A673 (cell line): Measurements from ENCODE around the gene HOXB3. TPM values are rescaled to one million over a fixed set of nuclear protein-coding genes. Genes with fewer than 3 reads are reported as not detected.
A peak's percentile ranks its signal among the peaks of the same experiment; 100 is the strongest.

ENCODE experiments used
- BruUV-seq: library from RNA; stranded (reverse); fragments of 400-500 nt; replicated peaks from 2 replicates; lab custom pipeline; 2021; lab: Mats Ljungman, UMichigan
- CTCF ChIA-PET: fragments of 300-600 bp; sonication (Branson Sonifier 250); formaldehyde crosslinking; loops from one replicate; lab custom pipeline; 2022; ENCODE audit warnings: antibody characterized with exemption; lab: Charles Lee
- POLR2A ChIA-PET: fragments of 300-600 bp; sonication (Branson Sonifier 250); formaldehyde crosslinking; loops from one replicate; lab custom pipeline; 2022; ENCODE audit warnings: antibody characterized with exemption; ENCODE audit not compliant: low non-redundant PET; lab: Charles Lee
- DNase-seq: peaks from one replicate; pipeline ENCODE4 v3.0.0-alpha.2; 2015; ENCODE audit warnings: low spot score
- H3K27ac ChIP-seq: fragments of 200-600 bp; sonication (generic); 2 replicates; pipeline ENCODE4 v1.5.1; 2016; ENCODE audit warnings: mixed run types, low read depth, mild to moderate bottlenecking, mixed read lengths, antibody characterized with exemption, low read length; ENCODE audit not compliant: poor library complexity, severe bottlenecking
- H3K27me3 ChIP-seq: fragments of 200-600 bp; sonication (generic); replicated peaks from 2 replicates; pipeline ENCODE4 v1.6.1; 2017; ENCODE audit warnings: mixed run types, low read depth, mild to moderate bottlenecking, mixed read lengths, antibody characterized with exemption, low read length; ENCODE audit not compliant: insufficient read depth, poor library complexity
- H3K36me3 ChIP-seq: fragments of 200-600 bp; sonication (generic); 2 replicates; pipeline ENCODE4 v1.6.1; 2016; ENCODE audit warnings: mixed run types, mild to moderate bottlenecking, mixed read lengths, antibody characterized with exemption, low read length; ENCODE audit not compliant: insufficient read depth, poor library complexity, severe bottlenecking
- H3K4me1 ChIP-seq: fragments of 200-600 bp; sonication (generic); 2 replicates; pipeline ENCODE4 v1.6.1; 2017; ENCODE audit warnings: mixed run types, mild to moderate bottlenecking, mixed read lengths, antibody characterized with exemption, low read length; ENCODE audit not compliant: insufficient read depth, poor library complexity, severe bottlenecking
- H3K4me3 ChIP-seq: fragments of 200-600 bp; sonication (generic); 2 replicates; pipeline ENCODE4 v1.5.1; 2016; ENCODE audit warnings: low read depth, mixed run types, mild to moderate bottlenecking, mixed read lengths, low read length; ENCODE audit not compliant: poor library complexity, severe bottlenecking
- H3K9me3 ChIP-seq: fragments of 200-600 bp; sonication (generic); 2 replicates; pipeline ENCODE4 v1.6.1; 2016; ENCODE audit warnings: mixed run types, low read depth, mild to moderate bottlenecking, mixed read lengths, antibody characterized with exemption, low read length; ENCODE audit not compliant: poor library complexity, severe bottlenecking
- EZH2 ChIP-seq: fragments of 200-600 bp; sonication (generic); IDR thresholded peaks from 2 replicates; pipeline ENCODE4 v1.6.1; 2017; ENCODE audit warnings: borderline replicate concordance, low read depth, mild to moderate bottlenecking, mixed read lengths, antibody characterized with exemption, low read length; ENCODE audit not compliant: poor library complexity, severe bottlenecking
- intact Hi-C: fragments of 100-400 bp; cut with micrococcal nuclease; formaldehyde crosslinking; loops from one replicate; pipeline ENCODE4 v1.10.0; 2022; ENCODE audit not compliant: unreplicated experiment
- total RNA-seq: library from RNA; stranded (reverse); gene quantifications from 2 replicates; pipeline ENCODE4 v1.2.3, GENCODE V29; 2021
- TF ChIP-seq, protein P1 (sequence below): fragments of 300-800, 200-600 bp; sonication (generic); conservative IDR thresholded peaks from 2 replicates; pipeline ENCODE4 v1.5.1; 2017; ENCODE audit warnings: low read depth, mild to moderate bottlenecking, antibody characterized with exemption, low read length, moderate library complexity, mixed read lengths

Gene HOXB3
- total RNA-seq, 1 experiment from 2014 or later = 40.7 TPM

DNA sequence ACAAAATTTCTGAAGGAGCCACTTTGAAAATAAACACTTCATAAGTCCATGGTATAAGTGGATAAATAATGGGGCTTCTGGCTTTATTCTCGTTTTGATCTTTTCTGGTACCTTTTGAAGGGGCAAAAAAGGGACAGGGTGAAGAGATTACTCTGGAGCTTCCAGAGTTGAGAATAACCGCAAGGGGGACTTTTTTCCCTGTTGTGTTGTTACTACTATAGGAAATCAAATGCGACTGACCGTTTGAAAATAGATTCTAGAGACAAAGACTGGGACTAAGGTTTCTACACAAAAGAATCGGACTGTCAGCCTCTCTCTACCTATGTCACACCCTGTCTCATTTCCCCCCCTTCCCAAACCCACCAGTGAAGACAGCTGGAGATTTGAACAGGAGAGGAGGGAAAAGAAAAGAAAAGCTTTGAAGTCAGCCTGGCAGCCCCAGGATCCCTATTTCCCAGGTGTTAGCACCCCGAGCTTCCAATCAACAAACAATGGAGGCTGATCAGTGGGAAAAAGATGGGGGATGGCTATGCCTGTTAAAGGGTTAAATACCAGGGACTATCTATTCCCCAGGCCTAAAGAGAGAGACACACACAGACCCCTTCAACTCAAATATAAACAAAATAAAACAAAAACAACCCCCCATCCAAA, 20.2 kb downstream of the HOXB3 start:
- intact Hi-C loops = no loop called here
- no peak for DNase-seq
- no peaks in the 10 kb centered on the region for H3K27me3 ChIP-seq
- peaks cover 66% of the 10 kb centered on the region for H3K4me1 ChIP-seq
- no peaks in the 10 kb centered on the region for H3K9me3 ChIP-seq
- H3K36me3 ChIP-seq = no peaks in the 10 kb centered on the region
- BruUV-seq = no TSS peak
- ChIA-PET CTCF (interaction anchor here (0.6 kb wide), 1 partner anchor 9 kb away, joined by 3 read pairs; no protein-coding TSS in a partner anchor), POLR2A (no interaction called here)
- TF ChIP-seq, protein P1, sequence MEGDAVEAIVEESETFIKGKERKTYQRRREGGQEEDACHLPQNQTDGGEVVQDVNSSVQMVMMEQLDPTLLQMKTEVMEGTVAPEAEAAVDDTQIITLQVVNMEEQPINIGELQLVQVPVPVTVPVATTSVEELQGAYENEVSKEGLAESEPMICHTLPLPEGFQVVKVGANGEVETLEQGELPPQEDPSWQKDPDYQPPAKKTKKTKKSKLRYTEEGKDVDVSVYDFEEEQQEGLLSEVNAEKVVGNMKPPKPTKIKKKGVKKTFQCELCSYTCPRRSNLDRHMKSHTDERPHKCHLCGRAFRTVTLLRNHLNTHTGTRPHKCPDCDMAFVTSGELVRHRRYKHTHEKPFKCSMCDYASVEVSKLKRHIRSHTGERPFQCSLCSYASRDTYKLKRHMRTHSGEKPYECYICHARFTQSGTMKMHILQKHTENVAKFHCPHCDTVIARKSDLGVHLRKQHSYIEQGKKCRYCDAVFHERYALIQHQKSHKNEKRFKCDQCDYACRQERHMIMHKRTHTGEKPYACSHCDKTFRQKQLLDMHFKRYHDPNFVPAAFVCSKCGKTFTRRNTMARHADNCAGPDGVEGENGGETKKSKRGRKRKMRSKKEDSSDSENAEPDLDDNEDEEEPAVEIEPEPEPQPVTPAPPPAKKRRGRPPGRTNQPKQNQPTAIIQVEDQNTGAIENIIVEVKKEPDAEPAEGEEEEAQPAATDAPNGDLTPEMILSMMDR = no peak
- TF ChIP-seq EZH2 = no peak
- no peak overlapping the region for H3K4me3 ChIP-seq
- H3K27ac ChIP-seq = no peak overlapping the region

GRCh38 chr17:48569240-48569582, 20.8 kb downstream of the HOXB3 start:
- Histone ChIP-seq H3K4me3 (peak overlapping the region; percentile 48), H3K27ac (peak overlapping the region; percentile 29), H3K9me3 (no peaks in the 10 kb centered on the region), H3K36me3 (no peaks in the 10 kb centered on the region), H3K4me1 (peaks cover 64% of the 10 kb centered on the region), H3K27me3 (no peaks in the 10 kb centered on the region)
- BruUV-seq = no TSS peak
- intact Hi-C loops = no loop called here
- CTCF ChIA-PET = no interaction called here
- TF ChIP-seq, protein P1 = no peak
- TF ChIP-seq EZH2 = no peak
- POLR2A ChIA-PET = interaction anchor here (0.6 kb wide), 1 partner anchor 306 kb away, joined by 3 read pairs; no protein-coding TSS in a partner anchor
- no peak for DNase-seq

- H3K4me1 ChIP-seq = peaks cover 63% of the 10 kb centered on the region
- CTCF ChIA-PET = no interaction called here
- no peaks in the 10 kb centered on the region for H3K36me3 ChIP-seq
- H3K27me3 ChIP-seq = no peaks in the 10 kb centered on the region
- intact Hi-C loops = no loop called here
- POLR2A ChIA-PET = interaction anchor here (0.6 to 0.7 kb wide), 2 partner anchors 72 to 305 kb away, joined by 3 to 6 read pairs; no protein-coding TSS in a partner anchor
- no peaks in the 10 kb centered on the region for H3K9me3 ChIP-seq
- BruUV-seq = no TSS peak
- DNase-seq = peak; percentile 52
- peak overlapping the region; percentile 29 for H3K27ac ChIP-seq
- TF ChIP-seq, protein P1 = no peak
- no peak for TF ChIP-seq EZH2
- H3K4me3 ChIP-seq = peak overlapping the region; percentile 48
These were observed 21.4 kb downstream of the HOXB3 start for GRCh38 chr17:48568499-48569239.
